MM.1S (cell line): ENCODE results near the gene ZIC5.

Source experiments
- CTCF ChIP-seq: fragments of 300-600 bp; sonication (generic); IDR thresholded peaks from 2 replicates; pipeline ENCODE4 v1.5.1; 2016; ENCODE audit warnings: antibody characterized with exemption, low read length, mixed read lengths
- EZH2 ChIP-seq: fragments of 300-600 bp; sonication (generic); optimal IDR thresholded peaks from 2 replicates; pipeline ENCODE3; 2017; ENCODE audit warnings: low read depth, mild to moderate bottlenecking, antibody characterized with exemption, low read length, mixed read lengths
- EZH2phosphoT487 ChIP-seq: fragments of 300-600 bp; sonication (generic); IDR thresholded peaks from 2 replicates; pipeline ENCODE4 v1.6.1; 2018; ENCODE audit warnings: antibody characterized with exemption, low read length

GRCh38 chr13:99974296-99974938 is 2.9 kb upstream of the ZIC5 start:
- TF ChIP-seq CTCF: no peak
- TF ChIP-seq EZH2: no peak
- no peak for TF ChIP-seq EZH2phosphoT487
